Glomerular visceral epithelial cell (primary cell): ENCODE data around the gene CDAN1.
"Not testable (repeated sequence)": the region's sequence is repeated elsewhere in the genome, so short reads cannot be mapped to it uniquely, and the experiment has no call there.

Experiments used
- DNase-seq: peaks from one replicate; pipeline ENCODE4 v3.0.0-alpha.2; 2016; ENCODE audit errors: extremely low spot score

CDAN1 gene

GRCh38 chr15:42707068-42707467 is 29.9 kb downstream of the CDAN1 start:
- DNase-seq, result no peak

GRCh38 chr15:42705336-42705735 is 31.6 kb downstream of the CDAN1 start:
- no peak for DNase-seq

- peak; percentile 69 for DNase-seq
Observed at GRCh38 chr15:42704492-42704926, 32.4 kb downstream of the CDAN1 start.

- no peak for DNase-seq
Observed at GRCh38 chr15:42696626-42697025, 40.3 kb downstream of the CDAN1 start.

GRCh38 chr15:42695527-42696071 is 41.3 kb downstream of the CDAN1 start:
- DNase-seq, result no peak

GRCh38 chr15:42694398-42694797 is 42.5 kb downstream of the CDAN1 start:
- no peak for DNase-seq

GRCh38 chr15:42693942-42694341 is 43.0 kb downstream of the CDAN1 start:
- no peak for DNase-seq

GRCh38 chr15:42693496-42693895 is 43.4 kb downstream of the CDAN1 start:
- no peak for DNase-seq

- no peak for DNase-seq
Observed at GRCh38 chr15:42692997-42693396, 43.9 kb downstream of the CDAN1 start.

- no peak for DNase-seq
Observed at GRCh38 chr15:42692536-42692935, 44.4 kb downstream of the CDAN1 start.

- no peak for DNase-seq
Observed at GRCh38 chr15:42691770-42692169, 45.2 kb downstream of the CDAN1 start.

- no peak for DNase-seq
Observed at GRCh38 chr15:42691308-42691707, 45.6 kb downstream of the CDAN1 start.

GRCh38 chr15:42688301-42688700 is 48.6 kb downstream of the CDAN1 start:
- no peak for DNase-seq

GRCh38 chr15:42687740-42688139 is 49.2 kb downstream of the CDAN1 start:
- DNase-seq, result no peak

- no peak for DNase-seq
Observed at GRCh38 chr15:42686281-42686680, 50.6 kb downstream of the CDAN1 start.

- no peak for DNase-seq
Observed at GRCh38 chr15:42681119-42681518, 55.8 kb downstream of the CDAN1 start.

- DNase-seq, result not testable (repeated sequence)
Observed at GRCh38 chr15:42680142-42680482, 56.8 kb downstream of the CDAN1 start.

GRCh38 chr15:42679285-42680141 is 57.4 kb downstream of the CDAN1 start:
- DNase-seq, result peak; percentile 56

GRCh38 chr15:42675021-42675420 is 61.9 kb downstream of the CDAN1 start:
- DNase-seq, result no peak

- no peak for DNase-seq
Observed at GRCh38 chr15:42674472-42674871, 62.5 kb downstream of the CDAN1 start.
